ENCODE results near the gene HSP90B1. TPM values are rescaled to one million over a fixed set of nuclear protein-coding genes. Genes with fewer than 3 reads are reported as not detected.

Gene HSP90B1
- total RNA-seq, 4 donors from 2014 or later: 262 to 595 (median 435) TPM

DNA sequence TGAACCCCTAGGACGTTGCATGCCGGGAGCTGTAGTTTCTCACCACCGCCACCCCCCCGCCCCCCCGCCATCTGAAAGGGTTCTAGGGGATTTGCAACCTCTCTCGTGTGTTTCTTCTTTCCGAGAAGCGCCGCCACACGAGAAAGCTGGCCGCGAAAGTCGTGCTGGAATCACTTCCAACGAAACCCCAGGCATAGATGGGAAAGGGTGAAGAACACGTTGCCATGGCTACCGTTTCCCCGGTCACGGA lies 501 bp upstream of the HSP90B1 start:
- no peak for TF ChIP-seq CTCF (IDR thresholded peaks at IDR 0.05; ENCODE audit: low read depth)

GRCh38 chr12:103930787-103931735 lies 851 bp downstream of the HSP90B1 start:
- no peak for TF ChIP-seq CTCF (IDR thresholded peaks at IDR 0.05; ENCODE audit: low read depth)

DNA sequence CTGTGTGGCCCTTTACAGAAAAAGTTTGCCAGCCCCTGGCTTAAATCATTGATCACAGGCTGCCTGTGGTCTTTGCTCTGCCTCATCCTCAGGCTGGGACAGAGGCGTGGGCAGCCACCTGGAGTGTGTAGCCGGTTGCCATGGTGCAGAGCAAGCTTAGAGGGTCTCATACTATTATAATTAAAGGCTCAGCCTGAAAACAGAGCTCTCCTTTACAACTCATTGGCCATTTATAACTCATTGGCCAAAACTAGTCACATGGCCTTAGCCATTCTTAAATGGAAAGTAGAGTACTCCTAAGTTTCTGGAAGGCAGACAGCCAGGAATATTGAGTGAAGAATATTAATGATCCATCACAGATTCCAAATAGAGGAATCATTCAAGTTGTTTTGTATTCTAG lies 3.0 kb downstream of the HSP90B1 start:
- TF ChIP-seq CTCF (IDR thresholded peaks at IDR 0.05; ENCODE audit: low read depth): no peak

- no peak for TF ChIP-seq CTCF (IDR thresholded peaks at IDR 0.05; ENCODE audit: low read depth)
Measured at GRCh38 chr12:103936679-103937078, 6.5 kb downstream of the HSP90B1 start.

- TF ChIP-seq CTCF (IDR thresholded peaks at IDR 0.05; ENCODE audit: low read depth): no peak
Measured at GRCh38 chr12:103944964-103945363, 14.8 kb downstream of the HSP90B1 start.

DNA sequence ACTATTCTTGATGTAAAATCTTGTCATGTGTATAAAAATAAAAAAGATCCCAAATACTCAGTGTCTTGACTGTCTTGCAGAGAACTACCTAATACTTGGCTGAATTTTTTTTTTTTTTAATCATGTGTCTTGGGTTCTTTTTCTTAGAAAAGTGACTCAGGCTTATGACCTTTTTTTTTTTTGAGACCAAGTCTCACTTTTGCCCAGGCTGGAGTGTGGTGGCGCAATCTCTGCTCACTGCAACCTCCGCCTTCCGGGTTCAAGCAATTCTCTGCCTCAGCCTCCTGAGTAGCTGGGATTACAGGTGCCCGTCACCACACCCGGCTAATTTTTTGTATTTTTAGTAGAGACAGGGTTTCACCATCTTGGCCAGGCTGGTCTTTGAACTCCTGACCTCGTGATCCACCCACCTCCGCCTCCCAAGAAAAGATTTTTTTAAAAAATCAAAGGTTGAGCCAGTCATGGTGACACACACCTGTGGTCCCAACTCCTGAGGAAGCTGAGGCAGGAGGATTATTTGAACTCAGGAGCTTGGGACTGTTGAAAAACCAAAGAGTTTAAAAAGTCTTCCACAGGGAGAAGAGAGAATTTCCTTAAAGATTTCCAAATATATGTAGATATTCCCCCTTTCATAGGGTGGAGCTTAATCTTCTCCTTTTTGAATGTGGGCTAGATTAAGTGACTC lies 17.8 kb downstream of the HSP90B1 start:
- TF ChIP-seq CTCF (IDR thresholded peaks at IDR 0.05; ENCODE audit: low read depth): no peak

GRCh38 chr12:103948746-103949406 lies 18.7 kb downstream of the HSP90B1 start:
- TF ChIP-seq CTCF (IDR thresholded peaks at IDR 0.05; ENCODE audit: low read depth): no peak

Measured in subcutaneous adipose tissue (tissue), 4 donors.